Mesothelial cell of epicardium (in vitro differentiated cells): ENCODE results near the gene PHTF2. TPM values are rescaled to one million over a fixed set of nuclear protein-coding genes. Genes with fewer than 3 reads are reported as not detected.

Experiments
- DNase-seq, 2 experiments: peaks; one replicate each; pipeline ENCODE4 v3.0.0; 2021; ENCODE audit warnings: low spot score in 2 of 2; ENCODE audit not compliant: unreplicated experiment in 2 of 2
- H3K27ac Mint-ChIP-seq: 2 replicates; pipeline ENCODE4 v1.8.0; 2021; ENCODE audit warnings: mixed read lengths
- H3K27me3 Mint-ChIP-seq: 2 replicates; pipeline ENCODE4 v1.8.0; 2021; ENCODE audit warnings: low read depth, mixed read lengths
- H3K36me3 Mint-ChIP-seq: 2 replicates; pipeline ENCODE4 v1.8.0; 2021; ENCODE audit warnings: mixed read lengths
- H3K4me1 Mint-ChIP-seq: 2 replicates; pipeline ENCODE4 v1.8.0; 2021; ENCODE audit warnings: mixed read lengths
- H3K4me3 Mint-ChIP-seq: 2 replicates; pipeline ENCODE4 v1.8.0; 2021; ENCODE audit warnings: mild to moderate bottlenecking, moderate library complexity, mixed read lengths
- H3K9me3 Mint-ChIP-seq: 2 replicates; pipeline ENCODE4 v1.8.0; 2021; ENCODE audit warnings: mixed read lengths
- CTCF ChIP-seq: fragments of 200-600 bp; sonication (generic); IDR thresholded peaks from one replicate; pipeline ENCODE4 v1.5.0; 2021; ENCODE audit warnings: antibody characterized with exemption; ENCODE audit not compliant: unreplicated experiment
- total RNA-seq: library from RNA; stranded (reverse); gene quantifications from 3 replicates; pipeline ENCODE4 v1.2.1, GENCODE V29; 2021

Gene PHTF2
- total RNA-seq, 1 donor from 2014 or later = 38.2 TPM

GRCh38 chr7:78006063-78006755 lies 207.6 kb downstream of the PHTF2 start:
- DNase-seq = no peak
- H3K9me3 Mint-ChIP-seq = peaks cover 10% of the 10 kb centered on the region
- no peak for TF ChIP-seq CTCF
- H3K4me3 Mint-ChIP-seq = no peak overlapping the region
- H3K36me3 Mint-ChIP-seq = no peaks in the 10 kb centered on the region
- H3K4me1 Mint-ChIP-seq = no peaks in the 10 kb centered on the region
- no peaks in the 10 kb centered on the region for H3K27me3 Mint-ChIP-seq
- H3K27ac Mint-ChIP-seq = no peak overlapping the region

Other genes starting within 250 kb of the PHTF2 start
- 23.4 to 26.7 TPM (median 26.5 TPM) in 3 replicates for gene RSBN1L, start 102.3 kb upstream of the PHTF2 start, total RNA-seq
- gene TMEM60, start 339 bp upstream of the PHTF2 start, total RNA-seq = 14.2 to 17.2 TPM (median 16.5 TPM) in 3 replicates